Spleen (tissue), 7 donors: Measurements from ENCODE around the gene TPCN2.

Experiments used
- POLR2AphosphoS5 ChIP-seq, 3 donors: sonication (generic); formaldehyde crosslinking; IDR thresholded peaks; one replicate each; pipeline ENCODE4 v1.5.1; 2017; ENCODE audit warnings: antibody characterized with exemption in 3 of 3
- TF ChIP-seq, protein P1 (sequence below), 11 experiments: fragments of 200-600 bp in 7 of 11; fragments of 450-650 bp in 4 of 11; sonication (generic) in 4 of 11; IDR thresholded peaks in 8 of 11; conservative IDR thresholded peaks in 3 of 11; 1 replicate in 7 of 11; 2 replicates in 4 of 11; pipeline versions ENCODE4 v1.4.0 to v1.8.0; 2016 to 2021; ENCODE audit warnings: antibody characterized with exemption in 11 of 11, inconsistent platforms in 4 of 11, mild to moderate bottlenecking in 1 of 11
- donor health status: DM: no; HTN: no; CAD: no; lungs with moderate emphysema.
- donor health status: DM: no; HTN: no; CAD: no.
- donor health status: DM: no; HTN: no; CAD: no.

DNA sequence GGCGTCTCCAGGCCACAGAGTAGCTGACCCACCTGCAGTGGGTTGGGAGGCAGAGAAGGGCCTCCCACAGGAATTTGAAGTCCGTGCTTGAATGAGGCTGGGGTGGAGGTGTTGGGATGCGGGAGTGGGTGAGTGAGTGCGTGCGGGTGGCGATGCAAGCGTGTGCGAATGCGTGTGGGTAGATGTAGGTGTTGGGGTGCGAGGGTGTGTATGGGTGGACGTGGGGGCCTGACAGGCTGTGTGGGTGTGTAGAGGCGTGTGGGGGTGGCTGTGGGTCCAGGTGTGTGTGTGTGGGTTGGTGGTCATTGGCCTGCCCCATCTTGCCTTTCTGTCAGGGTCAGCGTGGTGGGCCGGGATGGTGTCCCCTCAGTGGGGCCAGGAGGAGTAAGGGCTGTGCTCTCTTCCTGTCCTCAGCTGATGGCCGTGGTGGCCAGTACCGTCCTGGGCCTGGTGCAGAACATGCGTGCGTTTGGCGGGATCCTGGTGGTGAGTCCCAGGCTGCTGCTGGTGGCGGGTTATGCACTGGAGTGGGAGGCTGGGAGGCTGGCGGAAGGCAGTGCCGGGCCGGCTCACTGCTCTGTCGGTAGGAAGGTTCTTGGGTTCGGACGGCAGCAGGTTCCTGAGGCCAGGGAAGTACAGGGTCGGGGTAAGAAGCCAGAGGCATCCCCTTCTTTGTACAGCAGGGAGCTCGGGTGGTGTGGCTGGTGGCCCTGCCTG, 35.0 kb downstream of the TPCN2 start:
- TF ChIP-seq, protein P1, sequence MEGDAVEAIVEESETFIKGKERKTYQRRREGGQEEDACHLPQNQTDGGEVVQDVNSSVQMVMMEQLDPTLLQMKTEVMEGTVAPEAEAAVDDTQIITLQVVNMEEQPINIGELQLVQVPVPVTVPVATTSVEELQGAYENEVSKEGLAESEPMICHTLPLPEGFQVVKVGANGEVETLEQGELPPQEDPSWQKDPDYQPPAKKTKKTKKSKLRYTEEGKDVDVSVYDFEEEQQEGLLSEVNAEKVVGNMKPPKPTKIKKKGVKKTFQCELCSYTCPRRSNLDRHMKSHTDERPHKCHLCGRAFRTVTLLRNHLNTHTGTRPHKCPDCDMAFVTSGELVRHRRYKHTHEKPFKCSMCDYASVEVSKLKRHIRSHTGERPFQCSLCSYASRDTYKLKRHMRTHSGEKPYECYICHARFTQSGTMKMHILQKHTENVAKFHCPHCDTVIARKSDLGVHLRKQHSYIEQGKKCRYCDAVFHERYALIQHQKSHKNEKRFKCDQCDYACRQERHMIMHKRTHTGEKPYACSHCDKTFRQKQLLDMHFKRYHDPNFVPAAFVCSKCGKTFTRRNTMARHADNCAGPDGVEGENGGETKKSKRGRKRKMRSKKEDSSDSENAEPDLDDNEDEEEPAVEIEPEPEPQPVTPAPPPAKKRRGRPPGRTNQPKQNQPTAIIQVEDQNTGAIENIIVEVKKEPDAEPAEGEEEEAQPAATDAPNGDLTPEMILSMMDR (IDR thresholded peaks at IDR 0.05 in 8 of 11, conservative IDR thresholded peaks at IDR 0.05 in 3 of 11) = no peak
- TF ChIP-seq POLR2AphosphoS5 (IDR thresholded peaks at IDR 0.05) = peak in 1 of 3 donors; percentile 12
